NCI-H2107 (cell line): ENCODE results near the gene FLG.
"Not testable (repeated sequence)": the region's sequence is repeated elsewhere in the genome, so short reads cannot be mapped to it uniquely, and the experiment has no call there.

Experiments
- DNase-seq: peaks from one replicate; lab custom pipeline; 2025; lab: John Stamatoyannopoulos, UW

Gene FLG

GRCh38 chr1:152325111-152325510 lies at the start of gene FLG:
TSS of gene FLG (minus strand) at chr1:152325239. CDS start at chr1:152315456, 9,783 bp downstream.
- no peak for DNase-seq

GRCh38 chr1:152374451-152374850 lies 49.4 kb upstream of the FLG start:
- no peak for DNase-seq

DNA sequence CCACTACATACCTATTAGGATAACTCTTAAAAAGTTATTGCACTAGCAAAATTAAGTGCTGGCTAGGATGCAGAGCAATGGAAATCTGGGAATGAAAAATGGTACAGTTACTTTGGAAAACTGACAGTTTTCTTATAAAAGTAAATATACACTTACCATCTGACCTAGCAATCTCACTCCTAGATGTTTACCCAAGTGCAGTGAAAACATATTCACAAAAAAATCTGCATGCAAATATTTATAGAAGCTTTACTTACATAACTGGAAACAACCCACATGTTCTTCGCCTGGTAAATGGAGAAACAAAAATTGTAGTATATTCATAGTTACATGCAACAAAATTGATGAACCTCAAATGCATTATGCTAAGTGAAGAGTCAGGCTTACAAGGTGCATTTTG lies 47.6 kb upstream of the FLG start:
- no peak for DNase-seq

GRCh38 chr1:152367436-152367835 lies 42.4 kb upstream of the FLG start:
- DNase-seq, result no peak

GRCh38 chr1:152359906-152360305 lies 34.9 kb upstream of the FLG start, which contains the start of gene FLG2:
TSS of gene FLG2 (minus strand) at chr1:152360006. CDS start at chr1:152358884, 1,122 bp downstream.
- DNase-seq, result no peak

DNA sequence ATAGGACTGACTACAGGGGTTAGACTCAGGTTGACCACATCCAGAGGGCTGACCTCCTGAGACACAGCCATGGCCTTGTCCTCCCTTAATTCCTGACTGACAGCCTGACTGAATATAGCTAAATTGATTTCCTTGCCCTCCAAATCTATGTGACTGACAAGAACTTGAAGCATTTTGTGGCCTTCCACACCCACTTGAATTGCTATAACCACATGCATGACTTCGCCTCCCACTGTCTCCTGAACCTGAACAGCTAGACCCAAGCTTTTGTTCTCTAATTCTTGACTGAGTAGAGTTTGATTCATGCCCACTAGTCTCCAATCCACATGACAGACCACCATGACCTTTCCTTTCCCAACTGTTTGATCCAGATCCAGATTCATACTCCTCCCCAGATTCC lies 31.7 kb upstream of the FLG start:
- no peak for DNase-seq

GRCh38 chr1:152349611-152350010 lies 24.6 kb upstream of the FLG start:
- DNase-seq, result no peak

DNA sequence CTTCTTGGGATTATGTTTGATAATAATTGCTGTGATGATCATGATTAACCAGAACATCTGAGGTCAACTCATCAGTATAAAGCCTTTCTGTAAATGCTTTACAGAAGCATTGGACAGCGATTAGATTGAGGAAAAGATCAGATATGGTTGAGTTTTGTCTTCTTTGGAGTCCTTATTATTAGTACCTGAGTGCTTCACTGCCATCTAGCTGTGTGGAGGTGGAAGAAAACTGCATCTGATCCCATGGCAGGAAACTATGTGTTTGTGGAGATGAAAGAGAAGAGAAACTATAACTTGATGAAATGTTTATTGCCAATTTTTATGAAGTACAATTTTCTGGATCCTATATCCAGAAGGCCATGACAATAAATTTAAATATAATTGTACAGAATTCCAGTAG lies 23.4 kb upstream of the FLG start:
- DNase-seq, result no peak

DNA sequence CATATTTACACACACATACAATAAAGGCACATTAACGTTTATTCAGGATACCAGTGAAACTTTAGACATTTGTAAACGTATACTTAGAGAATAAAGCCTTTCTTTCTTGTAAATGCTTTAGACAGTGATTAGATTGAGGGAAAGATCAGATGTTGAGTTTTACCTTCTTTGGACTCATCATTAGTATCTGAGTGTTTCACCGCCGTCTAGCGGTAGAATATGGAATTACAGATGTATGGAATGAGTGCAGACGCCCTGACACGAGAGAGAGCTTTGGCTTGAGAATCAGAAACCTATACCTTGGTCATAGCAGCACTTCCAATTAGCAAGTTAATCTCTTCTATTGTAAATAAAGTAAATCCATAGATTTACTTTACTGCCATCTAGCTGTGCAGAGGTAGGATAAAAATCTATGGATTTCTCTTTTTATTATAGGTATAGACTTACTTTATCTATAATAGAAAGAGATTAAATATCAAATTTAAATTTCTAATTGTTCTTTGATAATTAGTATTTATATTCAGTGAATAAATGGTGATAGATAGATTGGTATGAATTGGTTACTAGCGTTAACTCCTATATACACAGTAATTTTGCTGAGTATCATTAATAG lies 22.2 kb upstream of the FLG start:
- DNase-seq, result peak; percentile 9

- no peak for DNase-seq
Observed at GRCh38 chr1:152344438-152344837, 19.4 kb upstream of the FLG start.

- no peak for DNase-seq
Observed at GRCh38 chr1:152343006-152343405, 18.0 kb upstream of the FLG start.

DNA sequence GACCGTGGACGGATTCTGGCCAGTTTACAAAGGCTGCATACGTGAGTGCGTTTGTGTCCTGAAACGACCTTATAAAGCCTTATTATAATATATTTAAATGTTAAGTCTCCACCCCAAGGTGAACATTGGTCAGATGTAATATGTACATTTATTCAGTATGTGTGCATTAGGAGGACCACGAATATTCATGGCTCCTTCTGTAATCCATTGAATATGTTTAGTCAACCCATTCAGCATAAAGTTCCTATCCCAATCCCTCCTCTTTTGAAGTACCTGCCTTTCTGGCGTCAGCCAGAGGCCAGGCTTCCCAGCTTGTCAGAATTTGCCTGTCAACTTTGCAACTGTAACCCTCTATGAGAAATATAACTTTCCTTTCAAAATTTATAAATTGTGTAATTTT lies 10.4 kb upstream of the FLG start:
- DNase-seq, result no peak

DNA sequence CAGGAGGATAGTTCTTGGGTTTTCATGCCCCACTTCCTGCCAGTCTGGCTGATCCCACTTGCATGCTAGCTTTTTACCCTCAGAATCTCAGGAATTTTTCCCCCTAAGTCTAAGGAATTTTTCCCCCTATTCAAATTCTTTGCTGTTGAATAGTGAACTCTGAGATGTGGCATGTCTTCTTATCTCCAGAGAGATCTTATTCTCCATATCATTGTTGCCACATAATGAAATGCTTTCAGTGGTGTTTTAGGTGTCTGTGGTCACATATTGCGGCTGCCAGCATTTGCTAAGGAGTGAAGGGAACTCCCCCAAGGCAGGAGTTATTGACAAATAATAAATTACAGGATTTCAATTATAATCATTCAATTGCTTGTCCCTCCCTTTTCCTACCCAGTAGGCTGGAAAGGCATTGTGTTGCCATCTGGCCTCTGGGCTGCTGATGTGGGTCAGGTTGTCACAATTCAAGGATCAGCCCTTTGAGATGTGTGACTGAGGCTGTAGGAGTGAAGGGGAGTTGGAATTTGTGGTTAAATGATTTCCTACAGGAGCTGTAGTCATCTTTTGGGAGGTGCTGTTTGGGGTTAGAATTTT lies 3.9 kb upstream of the FLG start:
- DNase-seq, result no peak

DNA sequence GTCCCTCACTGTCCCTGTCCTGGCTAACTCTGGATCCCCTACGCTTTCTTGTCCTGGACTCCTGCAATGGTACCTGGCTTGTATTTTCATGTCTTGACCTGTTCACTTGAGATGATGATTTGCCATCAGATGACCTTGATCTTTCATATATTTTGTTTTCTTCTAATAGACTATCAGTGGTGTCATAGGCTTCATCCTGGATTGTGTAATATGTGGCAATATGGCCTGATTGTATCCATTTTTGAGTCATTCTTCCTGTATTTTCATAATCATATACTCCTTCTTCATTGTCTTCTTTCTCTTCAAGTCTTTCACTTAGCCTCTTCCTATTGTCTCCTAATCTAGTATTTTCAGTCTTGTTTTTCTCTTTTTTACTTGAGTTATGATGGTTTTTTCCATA lies 11.1 kb downstream of the FLG start:
- no peak for DNase-seq

- DNase-seq, result no peak
Observed at GRCh38 chr1:152313319-152313801, 11.7 kb downstream of the FLG start.

- not testable (repeated sequence) for DNase-seq
Observed at GRCh38 chr1:152312169-152312568, 12.9 kb downstream of the FLG start.

GRCh38 chr1:152309955-152310354 lies 15.1 kb downstream of the FLG start:
- no peak for DNase-seq

DNA sequence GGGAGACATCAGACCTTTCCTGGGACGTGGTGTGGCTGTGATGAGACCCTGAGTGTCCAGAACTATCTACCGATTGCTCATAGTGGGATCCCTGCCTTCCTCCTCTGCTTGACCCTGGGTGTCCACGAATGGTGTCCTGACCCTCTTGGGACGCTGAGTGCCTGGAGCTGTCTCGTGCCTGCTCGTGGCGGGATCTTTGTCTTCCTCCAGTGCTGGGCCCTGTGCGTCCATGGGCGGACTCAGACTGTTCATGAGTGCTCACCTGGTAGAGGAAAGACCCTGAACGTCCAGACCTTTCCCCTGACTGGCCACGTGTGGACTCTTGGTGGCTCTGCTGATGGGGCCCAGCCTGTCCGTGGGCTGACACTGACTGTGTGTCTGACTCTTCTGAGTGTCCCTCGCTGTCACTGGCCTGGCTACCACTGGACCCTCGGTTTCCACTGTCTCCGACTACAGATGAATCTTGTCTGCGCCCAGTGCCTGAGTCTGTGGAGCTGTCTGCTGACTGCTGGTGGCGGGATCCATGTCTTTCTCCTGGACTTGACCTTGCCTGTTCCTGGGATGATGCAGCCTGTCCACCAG lies 15.6 kb downstream of the FLG start:
- DNase-seq, result not testable (repeated sequence)

GRCh38 chr1:152308758-152309157 lies 16.3 kb downstream of the FLG start:
- not testable (repeated sequence) for DNase-seq

GRCh38 chr1:152307970-152308369 lies 17.1 kb downstream of the FLG start:
- DNase-seq, result not testable (repeated sequence)

DNA sequence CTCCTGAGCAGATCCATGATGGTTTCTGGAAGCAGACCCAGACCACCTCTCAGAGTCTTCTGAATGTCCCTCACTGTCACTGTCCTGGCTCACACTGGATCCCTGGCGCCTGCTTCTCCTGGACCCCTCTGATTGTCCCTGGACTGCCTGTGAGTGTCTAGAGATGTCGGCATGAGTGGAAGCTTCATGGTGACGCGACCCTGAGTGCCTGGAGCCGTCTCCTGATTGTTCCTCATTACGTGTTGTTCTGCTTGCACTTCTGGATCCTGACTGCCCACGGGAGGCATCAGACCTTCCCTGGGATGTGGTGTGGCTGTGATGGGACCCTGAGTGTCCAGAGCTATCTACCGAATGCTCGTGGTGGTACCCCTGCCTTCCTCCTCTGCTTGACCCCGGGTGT lies 18.9 kb downstream of the FLG start:
- not testable (repeated sequence) for DNase-seq

GRCh38 chr1:152304773-152305172 lies 20.3 kb downstream of the FLG start:
- not testable (repeated sequence) for DNase-seq

- not testable (repeated sequence) for DNase-seq
Observed at GRCh38 chr1:152303139-152303872, 21.7 kb downstream of the FLG start.
